Fibroblast of villous mesenchyme (primary cell): ENCODE measurements around the gene ENTHD1. TPM values are rescaled to one million over a fixed set of nuclear protein-coding genes. Genes with fewer than 3 reads are reported as not detected.

Experiments
- DNase-seq: peaks from one replicate; pipeline ENCODE4 v3.0.0-alpha.2; 2010; ENCODE audit warnings: low read depth
- H3K4me3 ChIP-seq: 2 replicates; pipeline ENCODE4 v1.5.1; 2011; ENCODE audit warnings: low read depth, mild to moderate bottlenecking, low read length
- CTCF ChIP-seq: IDR thresholded peaks from 2 replicates; pipeline ENCODE4 v1.5.1; 2012; ENCODE audit warnings: low read depth, mild to moderate bottlenecking, low read length; ENCODE audit not compliant: insufficient read depth
- total RNA-seq: library from RNA; depleted of rRNA; stranded (reverse); fragments of >200 nt; gene quantifications from 2 replicates; pipeline ENCODE4 v1.2.3, GENCODE V29; 2012

The ENTHD1 gene
- total RNA-seq, 1 donor = not detected

- H3K4me3 ChIP-seq = no peak overlapping the region
- TF ChIP-seq CTCF = no peak
- no peak for DNase-seq
These were observed 186.2 kb downstream of the ENTHD1 start for GRCh38 chr22:39707351-39707750.

- no peak for TF ChIP-seq CTCF
- DNase-seq = no peak
These were observed 187.0 kb downstream of the ENTHD1 start for GRCh38 chr22:39706376-39707140.

GRCh38 chr22:39705386-39705785 is 188.2 kb downstream of the ENTHD1 start:
- H3K4me3 ChIP-seq = no peak overlapping the region
- DNase-seq = no peak
- TF ChIP-seq CTCF = no peak

More at GRCh38 chr22:39706376-39707140, 187.0 kb downstream of the ENTHD1 start:
- no peak overlapping the region for H3K4me3 ChIP-seq

- no peak overlapping the region for H3K4me3 ChIP-seq
- TF ChIP-seq CTCF = no peak
- DNase-seq = no peak
These were observed 189.5 kb downstream of the ENTHD1 start for GRCh38 chr22:39703928-39704639.

GRCh38 chr22:39703091-39703490 is 190.5 kb downstream of the ENTHD1 start:
- DNase-seq = no peak
- no peak for TF ChIP-seq CTCF
- H3K4me3 ChIP-seq = no peak overlapping the region

- no peak for DNase-seq
- no peak overlapping the region for H3K4me3 ChIP-seq
- TF ChIP-seq CTCF = no peak
These were observed 193.0 kb downstream of the ENTHD1 start for GRCh38 chr22:39700565-39700964.
